ENCODE measurements around the gene HTR2B.

- TF ChIP-seq CTCF (IDR thresholded peaks at IDR 0.05) = no peak
- TF ChIP-seq POLR2A (IDR thresholded peaks at IDR 0.05) = no peak
Observed at GRCh38 chr2:231163414-231164095, 38.7 kb upstream of the HTR2B start.

Measured in heart left ventricle (tissue), 13 donors.